ENCODE measurements around the gene KCNK13. TPM values are rescaled to one million over a fixed set of nuclear protein-coding genes. Genes with fewer than 3 reads are reported as not detected.

The KCNK13 gene
- total and polyA plus RNA-seq, 2 experiments from 2014 or later = 0.21 to 1.0 TPM

GRCh38 chr14:90153429-90153828 is 91.6 kb downstream of the KCNK13 start (continued):
- TF ChIP-seq ZNF462 (CRISPR knock-in tag; IDR thresholded peaks at IDR 0.05) = no peak
- TF ChIP-seq STAT1 (IDR thresholded peaks at IDR 0.05; ENCODE audit: unreplicated experiment) = no peak
- TF ChIP-seq ZNF331 (CRISPR knock-in tag; IDR thresholded peaks at IDR 0.05; ENCODE audit: low read depth) = no peak
- TF ChIP-seq, protein P1, sequence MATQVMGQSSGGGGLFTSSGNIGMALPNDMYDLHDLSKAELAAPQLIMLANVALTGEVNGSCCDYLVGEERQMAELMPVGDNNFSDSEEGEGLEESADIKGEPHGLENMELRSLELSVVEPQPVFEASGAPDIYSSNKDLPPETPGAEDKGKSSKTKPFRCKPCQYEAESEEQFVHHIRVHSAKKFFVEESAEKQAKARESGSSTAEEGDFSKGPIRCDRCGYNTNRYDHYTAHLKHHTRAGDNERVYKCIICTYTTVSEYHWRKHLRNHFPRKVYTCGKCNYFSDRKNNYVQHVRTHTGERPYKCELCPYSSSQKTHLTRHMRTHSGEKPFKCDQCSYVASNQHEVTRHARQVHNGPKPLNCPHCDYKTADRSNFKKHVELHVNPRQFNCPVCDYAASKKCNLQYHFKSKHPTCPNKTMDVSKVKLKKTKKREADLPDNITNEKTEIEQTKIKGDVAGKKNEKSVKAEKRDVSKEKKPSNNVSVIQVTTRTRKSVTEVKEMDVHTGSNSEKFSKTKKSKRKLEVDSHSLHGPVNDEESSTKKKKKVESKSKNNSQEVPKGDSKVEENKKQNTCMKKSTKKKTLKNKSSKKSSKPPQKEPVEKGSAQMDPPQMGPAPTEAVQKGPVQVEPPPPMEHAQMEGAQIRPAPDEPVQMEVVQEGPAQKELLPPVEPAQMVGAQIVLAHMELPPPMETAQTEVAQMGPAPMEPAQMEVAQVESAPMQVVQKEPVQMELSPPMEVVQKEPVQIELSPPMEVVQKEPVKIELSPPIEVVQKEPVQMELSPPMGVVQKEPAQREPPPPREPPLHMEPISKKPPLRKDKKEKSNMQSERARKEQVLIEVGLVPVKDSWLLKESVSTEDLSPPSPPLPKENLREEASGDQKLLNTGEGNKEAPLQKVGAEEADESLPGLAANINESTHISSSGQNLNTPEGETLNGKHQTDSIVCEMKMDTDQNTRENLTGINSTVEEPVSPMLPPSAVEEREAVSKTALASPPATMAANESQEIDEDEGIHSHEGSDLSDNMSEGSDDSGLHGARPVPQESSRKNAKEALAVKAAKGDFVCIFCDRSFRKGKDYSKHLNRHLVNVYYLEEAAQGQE (IDR thresholded peaks at IDR 0.05; ENCODE audit: unreplicated experiment) = no peak
- TF ChIP-seq EZH2phosphoT487 (IDR thresholded peaks at IDR 0.05; ENCODE audit: unreplicated experiment) = no peak
- no peak for TF ChIP-seq NANOG (IDR thresholded peaks at IDR 0.05; ENCODE audit: borderline replicate concordance)
- no peak for TF ChIP-seq JUNB (IDR thresholded peaks at IDR 0.05; ENCODE audit: unreplicated experiment)
- no peak for TF ChIP-seq ETS1 (IDR thresholded peaks at IDR 0.05)

All from GM23338 (cell line).